ENCODE measurements around the gene VCL. TPM values are rescaled to one million over a fixed set of nuclear protein-coding genes. Genes with fewer than 3 reads are reported as not detected.
"Not testable (repeated sequence)": the region's sequence is repeated elsewhere in the genome, so short reads cannot be mapped to it uniquely, and the experiment has no call there.

Gene VCL
- total RNA-seq, 1 donor from 2014 or later = 216 TPM

GRCh38 chr10:74104480-74104879, 106.6 kb downstream of the VCL start:
- no peak for DNase-seq (ENCODE audit: low spot score)

DNA sequence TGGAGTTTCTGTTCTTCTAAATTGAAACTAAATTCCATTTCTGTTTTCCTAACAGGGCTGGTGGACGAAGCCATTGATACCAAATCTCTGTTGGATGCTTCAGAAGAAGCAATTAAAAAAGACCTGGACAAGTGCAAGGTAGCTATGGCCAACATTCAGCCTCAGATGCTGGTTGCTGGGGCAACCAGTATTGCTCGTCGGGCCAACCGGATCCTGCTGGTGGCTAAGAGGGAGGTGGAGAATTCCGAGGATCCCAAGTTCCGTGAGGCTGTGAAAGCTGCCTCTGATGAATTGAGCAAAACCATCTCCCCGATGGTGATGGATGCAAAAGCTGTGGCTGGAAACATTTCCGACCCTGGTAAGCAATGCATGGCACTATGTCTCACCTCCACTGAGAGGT, 107.1 kb downstream of the VCL start:
- no peak for DNase-seq (ENCODE audit: low spot score)

GRCh38 chr10:74107391-74107790, 109.5 kb downstream of the VCL start:
- DNase-seq (ENCODE audit: low spot score) = no peak

DNA sequence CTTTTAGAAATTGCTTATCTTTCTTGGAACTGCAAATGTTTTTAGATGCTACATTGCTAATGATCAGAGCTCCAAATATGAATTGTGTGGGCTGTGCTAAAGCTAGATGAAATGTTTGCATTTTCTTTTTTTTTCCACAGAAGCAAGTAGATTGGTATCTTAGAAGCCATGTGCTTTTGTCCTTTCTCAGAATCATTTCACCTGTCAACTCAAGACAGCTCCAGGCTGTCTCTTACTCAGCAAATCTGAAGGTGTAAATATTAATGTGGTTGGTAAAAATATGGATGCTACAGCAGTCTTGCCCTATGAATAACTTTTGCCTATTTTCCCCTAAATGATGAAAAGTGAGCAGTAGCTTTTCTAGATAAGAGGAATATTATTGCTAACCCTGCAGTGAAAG, 111.5 kb downstream of the VCL start:
- DNase-seq (ENCODE audit: low spot score) = no peak

- no peak for DNase-seq (ENCODE audit: low spot score)
Measured at GRCh38 chr10:74110120-74110519, 112.2 kb downstream of the VCL start.

GRCh38 chr10:74111799-74112198, 113.9 kb downstream of the VCL start:
- no peak for DNase-seq (ENCODE audit: low spot score)

DNA sequence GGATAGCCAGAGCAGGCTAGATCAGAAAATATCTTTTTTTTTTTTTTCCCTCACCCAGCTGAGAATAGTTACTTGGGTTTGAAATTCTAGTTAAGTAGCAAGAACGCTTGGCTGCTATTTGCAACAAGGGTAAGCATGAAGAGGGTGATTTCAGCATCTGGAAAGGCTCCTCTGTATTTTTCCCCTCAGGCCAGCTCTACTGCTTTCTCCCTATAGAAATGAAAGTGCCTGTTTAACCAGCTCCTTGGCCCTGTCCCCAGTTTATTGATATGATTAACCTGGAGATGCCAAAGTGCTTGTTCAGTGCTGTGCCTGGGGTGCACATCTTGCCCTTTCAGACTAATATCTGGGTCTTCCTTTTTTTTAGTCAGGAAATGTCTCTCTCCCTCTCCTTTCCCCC, 115.6 kb downstream of the VCL start:
- DNase-seq (ENCODE audit: low spot score) = no peak

- no peak for DNase-seq (ENCODE audit: low spot score)
Measured at GRCh38 chr10:74114041-74114448, 116.1 kb downstream of the VCL start.

GRCh38 chr10:74117738-74118137, 119.8 kb downstream of the VCL start:
- DNase-seq (ENCODE audit: low spot score) = no peak

GRCh38 chr10:74118804-74119203, 120.9 kb downstream of the VCL start:
- no peak for DNase-seq (ENCODE audit: low spot score)

GRCh38 chr10:74120911-74121310, 123.0 kb downstream of the VCL start:
- no peak for DNase-seq (ENCODE audit: low spot score)

DNA sequence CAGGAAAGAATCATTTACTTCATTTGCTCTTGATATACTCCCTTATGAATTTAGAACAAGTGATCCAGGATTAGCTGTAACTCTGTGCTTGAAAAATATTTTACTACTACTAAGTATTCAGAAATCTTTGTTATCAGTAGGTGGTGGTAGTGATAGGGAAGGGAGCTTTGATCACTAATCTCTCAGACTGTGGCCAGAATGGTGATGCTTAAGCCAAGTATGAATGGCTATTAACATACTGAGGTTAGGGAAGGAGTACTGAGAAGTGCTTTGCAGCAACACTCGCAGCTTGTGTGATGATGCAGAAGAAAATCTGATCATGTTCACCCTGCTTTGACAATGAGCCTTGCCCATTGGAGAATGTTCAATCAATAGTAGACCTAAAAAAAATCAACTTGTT, 123.5 kb downstream of the VCL start:
- no peak for DNase-seq (ENCODE audit: low spot score)

DNA sequence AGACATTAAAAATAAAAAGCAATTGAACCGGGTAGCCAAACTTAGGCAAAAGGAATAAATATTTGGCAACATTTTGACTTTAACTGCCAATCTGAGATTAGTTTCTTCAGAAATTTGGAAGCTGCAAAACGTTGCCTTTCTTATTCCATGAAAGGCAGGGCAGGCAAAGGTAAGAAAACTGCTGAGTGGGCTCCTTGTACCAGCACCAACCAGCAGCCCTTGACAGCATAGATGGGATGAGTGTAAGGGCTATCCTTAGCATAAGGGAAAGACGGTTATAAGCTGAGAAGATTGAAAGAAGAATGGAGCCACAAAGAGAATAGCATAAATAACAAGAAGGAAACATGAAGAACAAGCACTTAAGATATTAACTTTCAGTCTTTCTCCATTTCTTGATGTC, 124.1 kb downstream of the VCL start:
- no peak for DNase-seq (ENCODE audit: low spot score)

- DNase-seq (ENCODE audit: low spot score) = no peak
Measured at GRCh38 chr10:74123081-74123480, 125.2 kb downstream of the VCL start.

GRCh38 chr10:74133923-74134820, 136.3 kb downstream of the VCL start:
- no peak for DNase-seq (ENCODE audit: low spot score)

DNA sequence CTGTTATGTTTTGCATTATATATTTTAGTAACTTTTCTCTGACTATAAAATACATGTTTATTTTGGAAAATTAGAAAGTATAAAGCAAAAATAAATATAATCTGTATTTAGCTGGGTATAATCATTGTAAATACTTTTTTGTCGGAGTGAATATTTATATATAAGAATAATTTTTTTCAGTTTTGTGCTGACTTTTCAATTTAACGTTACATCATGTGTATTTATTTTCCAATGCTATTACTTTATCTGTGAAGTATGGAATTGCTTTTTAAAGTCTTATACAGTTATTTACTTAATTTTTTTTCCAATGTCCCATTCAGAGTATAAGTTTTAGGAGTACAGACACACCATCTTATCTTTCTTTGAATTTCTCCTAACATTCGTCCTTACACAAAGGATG, 137.5 kb downstream of the VCL start:
- DNase-seq (ENCODE audit: low spot score) = no peak

DNA sequence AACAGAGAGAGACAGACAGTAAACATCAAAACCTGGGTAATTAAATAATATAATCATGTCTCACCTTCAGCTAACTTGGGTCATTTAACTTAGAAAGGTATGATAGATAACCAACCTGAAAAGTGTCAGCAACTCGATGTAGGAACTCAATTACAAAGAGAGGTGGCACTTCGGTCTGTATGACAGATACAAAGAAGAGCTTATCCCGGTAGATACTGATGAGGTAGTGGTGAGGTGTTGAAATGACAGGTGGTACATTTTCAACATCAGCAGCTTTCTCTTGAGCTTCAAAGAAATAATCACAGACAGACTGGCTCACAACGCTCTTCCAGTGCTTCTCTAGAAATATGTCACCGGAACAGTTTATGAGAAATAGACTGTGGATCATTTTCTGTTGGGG, 140.1 kb downstream of the VCL start:
- DNase-seq (ENCODE audit: low spot score) = no peak

- DNase-seq (ENCODE audit: low spot score) = not testable (repeated sequence)
Measured at GRCh38 chr10:74138596-74138995, 140.7 kb downstream of the VCL start.

DNA sequence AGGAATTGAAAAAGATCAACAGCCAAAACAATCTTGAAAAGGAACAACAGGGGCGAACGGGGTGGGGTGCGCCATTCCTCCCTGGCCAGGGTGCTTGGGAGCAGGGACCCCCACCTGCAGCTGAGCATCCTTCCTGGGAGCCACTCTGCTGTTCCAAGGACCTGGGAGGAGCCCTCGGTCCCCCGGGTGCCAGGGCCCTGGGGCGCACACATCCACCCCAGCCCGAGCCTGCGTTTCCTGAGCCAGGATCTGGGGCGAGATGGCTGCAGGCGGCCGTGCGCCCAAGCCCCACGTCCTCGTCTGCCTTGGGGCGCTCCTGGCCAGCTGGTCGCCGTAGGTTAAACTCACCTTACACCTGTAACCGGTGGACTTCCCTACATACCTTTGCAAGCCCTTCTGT, 142.1 kb downstream of the VCL start:
- DNase-seq (ENCODE audit: low spot score) = no peak

- no peak for DNase-seq (ENCODE audit: low spot score)
Measured at GRCh38 chr10:74140553-74140952, 142.6 kb downstream of the VCL start.

DNA sequence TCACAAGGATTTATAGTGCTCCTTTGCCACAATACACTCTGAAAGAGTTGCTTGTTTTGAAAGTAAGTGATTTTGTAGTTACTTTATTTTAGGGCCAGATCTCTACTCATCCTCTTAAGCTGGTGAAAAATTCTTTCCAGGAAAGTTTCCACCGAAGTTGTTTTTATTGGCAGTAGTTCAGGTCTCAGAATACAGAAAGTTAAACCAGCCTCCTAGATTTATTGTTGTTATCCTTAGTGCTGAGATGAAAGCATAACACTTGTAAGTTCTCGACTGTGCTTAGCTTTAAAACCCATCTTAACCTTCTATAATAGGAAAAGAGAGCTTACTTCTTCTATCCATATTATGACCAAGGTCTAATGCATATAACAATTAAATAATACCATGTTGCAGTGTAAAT, 147.2 kb downstream of the VCL start:
- DNase-seq (ENCODE audit: low spot score) = no peak

- not testable (repeated sequence) for DNase-seq (ENCODE audit: low spot score)
Measured at GRCh38 chr10:74146980-74147379, 149.1 kb downstream of the VCL start.

- no peak for DNase-seq (ENCODE audit: low spot score)
Measured at GRCh38 chr10:74150204-74150989, 152.5 kb downstream of the VCL start, which contains the start of gene AP3M1. AP3M1 (minus strand) TSS chr10:74150828; CDS start chr10:74138379, 12,449 bp downstream.

All from mucosa of gallbladder (tissue), 1 donor.